ENCODE measurements around the gene MYO15A. TPM values are rescaled to one million over a fixed set of nuclear protein-coding genes. Genes with fewer than 3 reads are reported as not detected.

MYO15A gene
- total RNA-seq, 4 donors from 2014 or later, result 0.33 to 0.98 (median 0.61) TPM

GRCh38 chr17:18148586-18148985 lies 40.0 kb downstream of the MYO15A start:
- WGBS, result no CpG with 5 or more reads among the region's 7 CpGs
- intact Hi-C loops (cut with DNase I), result no loop called here
- Histone ChIP-seq H3K9me3 (no peaks in the 10 kb centered on the region), H3K36me3 (no peaks in the 10 kb centered on the region), H3K27me3 (peaks cover 0 to 9% (median 0%) of the 10 kb centered on the region in 4 donors), H3K4me3 (no peak overlapping the region), H3K27ac (replicated peaks in 1 of 4) (no peak overlapping the region), H3K4me1 (peaks cover 7 to 12% (median 11%) of the 10 kb centered on the region in 4 donors)
- no peak for DNase-seq (ENCODE audit: extremely low spot score)
- no peak for TF ChIP-seq CTCF (IDR thresholded peaks at IDR 0.05)

GRCh38 chr17:18151290-18151689 lies 42.7 kb downstream of the MYO15A start:
- no peaks in the 10 kb centered on the region for H3K27me3 ChIP-seq
- no peak for DNase-seq (ENCODE audit: extremely low spot score)
- TF ChIP-seq EP300 (IDR thresholded peaks at IDR 0.05) (no peak), POLR2A (IDR thresholded peaks at IDR 0.05; ENCODE audit: low read depth) (no peak), CTCF (IDR thresholded peaks at IDR 0.05) (no peak), POLR2AphosphoS5 (IDR thresholded peaks at IDR 0.05) (no peak)
- no peaks in the 10 kb centered on the region for H3K9me3 ChIP-seq
- intact Hi-C loops (cut with DNase I), result loop anchor here (5.0 kb wide), 1 partner anchor 36 kb away; no protein-coding TSS in a partner anchor
- H3K36me3 ChIP-seq, result no peaks in the 10 kb centered on the region
- H3K27ac ChIP-seq (replicated peaks in 1 of 4), result no peak overlapping the region
- H3K4me1 ChIP-seq, result peaks cover 7 to 25% (median 19%) of the 10 kb centered on the region in 4 donors
- H3K4me3 ChIP-seq, result no peak overlapping the region
- WGBS, result 89% methylated on average over 6 of the region's 9 CpGs

GRCh38 chr17:18155179-18155578 lies 46.6 kb downstream of the MYO15A start:
- Histone ChIP-seq H3K4me3 (no peak overlapping the region), H3K27ac (replicated peaks in 1 of 4) (peak overlapping the region in 1 of 4 donors; percentile 20), H3K36me3 (no peaks in the 10 kb centered on the region), H3K4me1 (peaks cover 7 to 43% (median 36%) of the 10 kb centered on the region in 4 donors), H3K9me3 (no peaks in the 10 kb centered on the region), H3K27me3 (no peaks in the 10 kb centered on the region)
- TF ChIP-seq EP300 (IDR thresholded peaks at IDR 0.05), result no peak
- WGBS, result 96% methylated on average over 9 of the region's 14 CpGs
- intact Hi-C loops (cut with DNase I), result no loop called here
- DNase-seq (ENCODE audit: extremely low spot score), result no peak

- Histone ChIP-seq H3K4me1 (peaks cover 7 to 43% (median 36%) of the 10 kb centered on the region in 4 donors), H3K9me3 (no peaks in the 10 kb centered on the region), H3K27me3 (no peaks in the 10 kb centered on the region), H3K4me3 (no peak overlapping the region), H3K36me3 (no peaks in the 10 kb centered on the region), H3K27ac (replicated peaks in 1 of 4) (peak overlapping the region; percentile 12 to 31 (median 29))
- WGBS, result 83% methylated on average over 4 of the region's 8 CpGs
- TF ChIP-seq CTCF (IDR thresholded peaks at IDR 0.05) (no peak), EP300 (IDR thresholded peaks at IDR 0.05) (no peak), POLR2AphosphoS5 (IDR thresholded peaks at IDR 0.05) (no peak), POLR2A (IDR thresholded peaks at IDR 0.05; ENCODE audit: low read depth) (no peak)
- DNase-seq (ENCODE audit: extremely low spot score), result no peak
- intact Hi-C loops (cut with DNase I), result no loop called here
Measured at GRCh38 chr17:18156171-18156975, 47.8 kb downstream of the MYO15A start.

GRCh38 chr17:18156976-18157280 lies 48.4 kb downstream of the MYO15A start:
- H3K4me3 ChIP-seq, result no peak overlapping the region
- intact Hi-C loops (cut with DNase I), result no loop called here
- H3K27ac ChIP-seq (replicated peaks in 1 of 4), result peak overlapping the region in 3 of 4 donors; percentile 27 to 67 (median 31)
- 84% methylated on average over 8 of the region's 10 CpGs for WGBS
- no peak for TF ChIP-seq POLR2A (IDR thresholded peaks at IDR 0.05; ENCODE audit: low read depth)
- no peak for TF ChIP-seq EP300 (IDR thresholded peaks at IDR 0.05)
- TF ChIP-seq CTCF (IDR thresholded peaks at IDR 0.05), result no peak
- TF ChIP-seq POLR2AphosphoS5 (IDR thresholded peaks at IDR 0.05), result no peak
- H3K9me3 ChIP-seq, result no peaks in the 10 kb centered on the region
- H3K27me3 ChIP-seq, result no peaks in the 10 kb centered on the region
- DNase-seq (ENCODE audit: extremely low spot score), result no peak
- peaks cover 7 to 43% (median 36%) of the 10 kb centered on the region in 4 donors for H3K4me1 ChIP-seq
- H3K36me3 ChIP-seq, result no peaks in the 10 kb centered on the region

Measured in esophagus muscularis mucosa (tissue), 4 donors.